ENCODE results near the gene LNX1.

The LNX1 gene

DNA sequence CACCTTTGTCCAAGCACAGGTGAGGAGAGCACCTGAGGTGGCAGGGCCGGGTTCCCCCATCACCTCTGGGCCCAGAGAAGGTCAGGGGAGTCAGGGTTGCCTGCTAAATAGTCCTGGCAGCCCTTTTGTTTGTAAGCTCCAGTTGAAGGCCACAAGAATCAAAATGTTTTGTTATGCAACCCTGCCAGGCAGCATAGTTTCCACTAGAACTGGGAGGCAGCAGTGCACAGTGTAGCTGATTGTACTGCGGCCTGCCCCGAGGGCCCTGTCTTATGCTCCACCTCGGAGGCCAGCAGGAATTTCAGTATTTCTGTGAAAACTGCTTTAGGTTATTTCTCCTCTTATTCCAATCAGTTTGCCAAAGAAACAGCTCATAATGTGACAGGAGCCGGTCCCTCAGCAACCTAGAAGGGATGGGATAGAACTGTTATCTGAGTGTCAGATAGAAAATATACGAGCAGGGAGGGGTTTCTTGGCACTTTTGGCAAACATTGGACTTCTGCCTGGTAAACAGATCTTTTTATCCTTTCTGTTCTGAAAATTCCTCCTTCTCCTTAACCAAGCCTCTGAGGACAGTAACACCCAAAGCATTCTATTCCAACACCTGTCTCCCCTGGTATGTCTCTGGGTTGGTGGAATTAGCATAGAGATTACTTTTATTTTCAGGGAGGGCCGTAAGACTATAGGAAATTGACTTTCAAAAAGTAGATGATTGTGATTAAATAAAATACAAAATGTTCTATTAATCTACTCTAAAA lies 93.6 kb downstream of the LNX1 start:
- no peak for TF ChIP-seq CEBPB (IDR thresholded peaks at IDR 0.05)
- no peak for TF ChIP-seq TEAD4 (IDR thresholded peaks at IDR 0.05)
- no peak for TF ChIP-seq ZBTB7A (IDR thresholded peaks at IDR 0.05; ENCODE audit: low read depth)
- TF ChIP-seq, protein P1, sequence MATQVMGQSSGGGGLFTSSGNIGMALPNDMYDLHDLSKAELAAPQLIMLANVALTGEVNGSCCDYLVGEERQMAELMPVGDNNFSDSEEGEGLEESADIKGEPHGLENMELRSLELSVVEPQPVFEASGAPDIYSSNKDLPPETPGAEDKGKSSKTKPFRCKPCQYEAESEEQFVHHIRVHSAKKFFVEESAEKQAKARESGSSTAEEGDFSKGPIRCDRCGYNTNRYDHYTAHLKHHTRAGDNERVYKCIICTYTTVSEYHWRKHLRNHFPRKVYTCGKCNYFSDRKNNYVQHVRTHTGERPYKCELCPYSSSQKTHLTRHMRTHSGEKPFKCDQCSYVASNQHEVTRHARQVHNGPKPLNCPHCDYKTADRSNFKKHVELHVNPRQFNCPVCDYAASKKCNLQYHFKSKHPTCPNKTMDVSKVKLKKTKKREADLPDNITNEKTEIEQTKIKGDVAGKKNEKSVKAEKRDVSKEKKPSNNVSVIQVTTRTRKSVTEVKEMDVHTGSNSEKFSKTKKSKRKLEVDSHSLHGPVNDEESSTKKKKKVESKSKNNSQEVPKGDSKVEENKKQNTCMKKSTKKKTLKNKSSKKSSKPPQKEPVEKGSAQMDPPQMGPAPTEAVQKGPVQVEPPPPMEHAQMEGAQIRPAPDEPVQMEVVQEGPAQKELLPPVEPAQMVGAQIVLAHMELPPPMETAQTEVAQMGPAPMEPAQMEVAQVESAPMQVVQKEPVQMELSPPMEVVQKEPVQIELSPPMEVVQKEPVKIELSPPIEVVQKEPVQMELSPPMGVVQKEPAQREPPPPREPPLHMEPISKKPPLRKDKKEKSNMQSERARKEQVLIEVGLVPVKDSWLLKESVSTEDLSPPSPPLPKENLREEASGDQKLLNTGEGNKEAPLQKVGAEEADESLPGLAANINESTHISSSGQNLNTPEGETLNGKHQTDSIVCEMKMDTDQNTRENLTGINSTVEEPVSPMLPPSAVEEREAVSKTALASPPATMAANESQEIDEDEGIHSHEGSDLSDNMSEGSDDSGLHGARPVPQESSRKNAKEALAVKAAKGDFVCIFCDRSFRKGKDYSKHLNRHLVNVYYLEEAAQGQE (IDR thresholded peaks at IDR 0.05; ENCODE audit: low read depth), result no peak
- TF ChIP-seq, protein P2, sequence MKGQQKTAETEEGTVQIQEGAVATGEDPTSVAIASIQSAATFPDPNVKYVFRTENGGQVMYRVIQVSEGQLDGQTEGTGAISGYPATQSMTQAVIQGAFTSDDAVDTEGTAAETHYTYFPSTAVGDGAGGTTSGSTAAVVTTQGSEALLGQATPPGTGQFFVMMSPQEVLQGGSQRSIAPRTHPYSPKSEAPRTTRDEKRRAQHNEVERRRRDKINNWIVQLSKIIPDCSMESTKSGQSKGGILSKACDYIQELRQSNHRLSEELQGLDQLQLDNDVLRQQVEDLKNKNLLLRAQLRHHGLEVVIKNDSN (IDR thresholded peaks at IDR 0.05), result no peak
- TF ChIP-seq TAF1 (IDR thresholded peaks at IDR 0.05; ENCODE audit: low read depth), result no peak
- no peak for TF ChIP-seq FOXM1 (IDR thresholded peaks at IDR 0.05; ENCODE audit: borderline replicate concordance, low read depth)
- TF ChIP-seq, protein P3, sequence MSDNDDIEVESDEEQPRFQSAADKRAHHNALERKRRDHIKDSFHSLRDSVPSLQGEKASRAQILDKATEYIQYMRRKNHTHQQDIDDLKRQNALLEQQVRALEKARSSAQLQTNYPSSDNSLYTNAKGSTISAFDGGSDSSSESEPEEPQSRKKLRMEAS (IDR thresholded peaks at IDR 0.05), result no peak
- TF ChIP-seq RAD21 (IDR thresholded peaks at IDR 0.05; ENCODE audit: low read depth), result no peak
- no peak for TF ChIP-seq NFIC (IDR thresholded peaks at IDR 0.05)

DNA sequence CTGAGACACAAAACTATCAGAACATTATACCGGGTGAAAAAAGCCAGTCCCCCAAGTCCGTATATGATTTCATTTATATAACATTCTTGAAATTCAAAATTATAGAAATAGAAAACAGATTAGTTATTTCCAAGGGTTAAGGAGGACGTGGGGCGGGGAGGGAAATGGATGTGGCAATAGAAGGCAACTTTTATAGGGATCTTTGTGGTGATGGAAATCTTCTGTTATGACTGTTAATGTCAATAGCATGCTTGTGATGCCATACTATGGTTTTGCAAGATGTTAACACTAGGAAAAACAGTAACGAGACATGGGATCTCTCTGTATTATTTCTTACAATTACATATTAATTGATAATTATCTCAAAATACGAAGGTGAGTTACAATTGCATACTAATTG lies 96.4 kb downstream of the LNX1 start:
- TF ChIP-seq TEAD4 (IDR thresholded peaks at IDR 0.05), result no peak
- TF ChIP-seq, protein P1 (IDR thresholded peaks at IDR 0.05; ENCODE audit: low read depth), result no peak
- TF ChIP-seq, protein P3 (IDR thresholded peaks at IDR 0.05), result no peak
- TF ChIP-seq, protein P2 (IDR thresholded peaks at IDR 0.05), result no peak
- no peak for TF ChIP-seq NFIC (IDR thresholded peaks at IDR 0.05)
- no peak for TF ChIP-seq TCF12 (IDR thresholded peaks at IDR 0.05; ENCODE audit: low read depth)
- no peak for TF ChIP-seq CEBPB (IDR thresholded peaks at IDR 0.05)
- no peak for TF ChIP-seq CREB1 (IDR thresholded peaks at IDR 0.05; ENCODE audit: low read depth)
- no peak for TF ChIP-seq EP300 (IDR thresholded peaks at IDR 0.05; ENCODE audit: borderline replicate concordance)
- no peak for TF ChIP-seq EGR1 (IDR thresholded peaks at IDR 0.05)
- no peak for TF ChIP-seq RAD21 (IDR thresholded peaks at IDR 0.05; ENCODE audit: low read depth)
- no peak for TF ChIP-seq YY1 (IDR thresholded peaks at IDR 0.05; ENCODE audit: low read depth)
- TF ChIP-seq FOXM1 (IDR thresholded peaks at IDR 0.05; ENCODE audit: borderline replicate concordance, low read depth), result no peak
- TF ChIP-seq ZBTB7A (IDR thresholded peaks at IDR 0.05; ENCODE audit: low read depth), result no peak

DNA sequence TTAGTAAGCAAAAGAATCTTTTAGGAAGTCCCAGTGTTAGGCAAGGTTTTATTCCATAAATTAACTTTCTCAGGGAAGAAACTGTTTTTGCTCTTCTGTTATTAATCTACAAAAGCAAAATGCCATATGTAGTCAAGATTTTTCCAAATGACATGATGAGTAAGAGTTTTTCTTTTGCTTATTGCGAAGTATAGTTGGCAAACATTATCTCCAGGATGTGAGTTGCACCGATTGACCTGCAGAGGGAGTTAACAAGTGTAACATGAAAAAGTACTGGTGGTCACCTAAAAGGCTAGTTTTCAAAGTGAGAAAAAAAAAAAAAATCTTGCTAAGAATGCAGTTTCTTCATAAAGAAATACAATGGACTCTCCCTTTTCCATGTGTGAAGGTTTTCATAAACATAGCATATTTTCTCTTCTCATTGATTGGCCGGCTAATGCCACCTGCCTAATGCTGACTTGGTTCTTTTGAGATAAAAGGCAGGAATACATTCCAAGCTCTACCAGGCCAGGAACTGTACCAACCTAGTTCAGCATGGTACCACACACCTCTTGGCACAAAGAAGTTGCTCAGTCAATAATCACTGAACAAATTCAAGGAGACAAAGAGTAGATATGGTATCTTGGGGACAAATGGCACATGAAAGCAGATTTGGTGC lies 100.2 kb downstream of the LNX1 start:
- TF ChIP-seq CEBPB (IDR thresholded peaks at IDR 0.05) (no peak), YY1 (IDR thresholded peaks at IDR 0.05; ENCODE audit: low read depth) (no peak), RAD21 (IDR thresholded peaks at IDR 0.05; ENCODE audit: low read depth) (peak; percentile 56)

DNA sequence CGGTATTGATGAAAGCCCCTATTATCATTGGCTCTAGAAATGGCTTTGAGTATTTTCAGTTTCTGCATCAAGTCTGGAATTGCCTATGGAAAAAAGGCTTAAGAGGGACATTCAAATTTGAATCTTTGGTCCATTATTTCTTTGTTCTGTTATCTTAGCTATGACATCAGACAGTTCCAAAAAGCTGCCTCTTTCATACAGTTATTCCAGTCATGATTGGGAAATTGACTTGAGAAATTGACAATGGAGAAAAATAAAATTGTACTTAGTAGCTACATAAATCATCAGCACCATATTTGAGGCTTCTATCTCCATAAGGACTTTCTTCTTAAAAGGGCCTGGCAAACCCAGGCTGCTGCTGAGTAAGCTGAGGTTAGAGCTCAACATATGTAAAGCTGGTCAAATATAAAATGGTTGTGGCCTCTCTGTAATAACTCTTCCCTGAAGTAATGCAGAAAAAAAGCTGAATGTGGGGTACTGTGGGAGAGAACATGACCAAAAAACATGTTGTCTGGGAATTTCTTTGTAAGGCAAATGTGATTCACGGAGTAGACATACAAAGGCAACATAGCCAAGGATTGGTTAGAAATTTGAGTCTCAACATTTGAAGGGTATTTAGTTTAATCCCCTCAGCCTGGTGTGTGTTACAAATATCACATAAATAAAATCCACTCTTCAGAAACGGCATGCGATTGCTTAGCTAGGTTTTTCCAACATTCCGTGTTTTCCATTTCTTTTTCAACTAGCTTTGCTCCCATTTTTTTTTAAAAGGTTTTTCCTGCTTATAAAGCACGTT lies 100.9 kb downstream of the LNX1 start:
- TF ChIP-seq CEBPB (IDR thresholded peaks at IDR 0.05) (no peak), TAF1 (IDR thresholded peaks at IDR 0.05; ENCODE audit: low read depth) (no peak), YY1 (IDR thresholded peaks at IDR 0.05; ENCODE audit: low read depth) (no peak), NFIC (IDR thresholded peaks at IDR 0.05) (no peak), TCF12 (IDR thresholded peaks at IDR 0.05; ENCODE audit: low read depth) (no peak), CREB1 (IDR thresholded peaks at IDR 0.05; ENCODE audit: low read depth) (no peak), EP300 (IDR thresholded peaks at IDR 0.05; ENCODE audit: borderline replicate concordance) (no peak), ZBTB7A (IDR thresholded peaks at IDR 0.05; ENCODE audit: low read depth) (no peak), FOXM1 (IDR thresholded peaks at IDR 0.05; ENCODE audit: borderline replicate concordance, low read depth) (no peak), TEAD4 (IDR thresholded peaks at IDR 0.05) (no peak), RAD21 (IDR thresholded peaks at IDR 0.05; ENCODE audit: low read depth) (no peak), EGR1 (IDR thresholded peaks at IDR 0.05) (no peak)
- TF ChIP-seq, protein P2 (IDR thresholded peaks at IDR 0.05), result no peak
- TF ChIP-seq, protein P1 (IDR thresholded peaks at IDR 0.05; ENCODE audit: low read depth), result no peak
- TF ChIP-seq, protein P3 (IDR thresholded peaks at IDR 0.05), result no peak

Measured in Ishikawa (cell line).